IMR-90 (cell line): Measurements from ENCODE around the gene SPRR1B. TPM values are rescaled to one million over a fixed set of nuclear protein-coding genes. Genes with fewer than 3 reads are reported as not detected.

ENCODE experiments used
- ATAC-seq: fragments of 200-7000 bp; cut with Tn5 transposase; 2 replicates; pipeline ENCODE4 v1.9.1; 2020; ENCODE audit warnings: low read depth, mild to moderate bottlenecking, moderate library complexity
- BruUV-seq: library from RNA; stranded (reverse); fragments of 400-500 nt; replicated peaks from 2 replicates; lab custom pipeline; 2021; lab: Mats Ljungman, UMichigan
- CTCF ChIA-PET: fragments of 300-600 bp; formaldehyde crosslinking; extraction: SDS; loops from one replicate; lab custom pipeline; 2021; ENCODE audit warnings: antibody characterized with exemption; lab: Yijun Ruan, JAX
- POLR2A ChIA-PET: fragments of 300-600 bp; sonication (Branson Sonifier 250); formaldehyde crosslinking; loops from one replicate; lab custom pipeline; 2022; ENCODE audit warnings: antibody characterized with exemption; ENCODE audit not compliant: unreplicated experiment; lab: Charles Lee
- DNase-seq: peaks from one replicate; pipeline ENCODE4 v3.0.0; 2013
- H2AFZ ChIP-seq: replicated peaks from 2 replicates; pipeline ENCODE3; 2013; ENCODE audit warnings: low read length, mild to moderate bottlenecking; ENCODE audit not compliant: poor library complexity
- H2AK5ac ChIP-seq: 2 replicates; pipeline ENCODE4 v1.6.1; 2013; ENCODE audit warnings: low read depth, low read length, inconsistent platforms
- H2AK9ac ChIP-seq: replicated peaks from 2 replicates; pipeline ENCODE3; 2013; ENCODE audit warnings: mild to moderate bottlenecking, low read depth, low read length, moderate library complexity; ENCODE audit not compliant: poor library complexity
- H2BK120ac ChIP-seq: 2 replicates; pipeline ENCODE4 v1.6.1; 2013; ENCODE audit warnings: low read depth, low read length, inconsistent platforms
- H2BK15ac ChIP-seq: 3 replicates; pipeline ENCODE4 v1.6.1; 2013; ENCODE audit warnings: low read depth, low read length, inconsistent platforms
- H2BK20ac ChIP-seq: 2 replicates; pipeline ENCODE4 v1.6.1; 2013; ENCODE audit warnings: low read depth, mild to moderate bottlenecking, inconsistent platforms, low read length, moderate library complexity
- H2BK5ac ChIP-seq: 2 replicates; pipeline ENCODE4 v1.6.1; 2013; ENCODE audit warnings: mild to moderate bottlenecking, low read depth, low read length, inconsistent platforms; ENCODE audit not compliant: poor library complexity, severe bottlenecking
- H3K14ac ChIP-seq: replicated peaks from 2 replicates; pipeline ENCODE4 v1.6.1; 2013; ENCODE audit warnings: low read depth, low read length, inconsistent platforms
- H3K18ac ChIP-seq: 2 replicates; pipeline ENCODE4 v1.6.1; 2013; ENCODE audit warnings: low read depth, low read length, control low read depth
- H3K23ac ChIP-seq: 2 replicates; pipeline ENCODE4 v1.6.1; 2013; ENCODE audit warnings: low read depth, low read length, inconsistent platforms
- H3K27ac ChIP-seq: 2 replicates; pipeline ENCODE4 v1.5.1; 2013; ENCODE audit warnings: mild to moderate bottlenecking, control low read depth, low read length; ENCODE audit not compliant: insufficient read depth
- H3K27me3 ChIP-seq: 2 replicates; pipeline ENCODE4 v1.6.1; 2013; ENCODE audit warnings: low read length; ENCODE audit not compliant: control insufficient read depth, insufficient read depth
- H3K36me3 ChIP-seq: 2 replicates; pipeline ENCODE4 v1.6.1; 2013; ENCODE audit warnings: low read length, mixed read lengths; ENCODE audit not compliant: control insufficient read depth, insufficient read depth
- H3K4ac ChIP-seq: 2 replicates; pipeline ENCODE4 v1.6.1; 2013; ENCODE audit warnings: low read depth, low read length, inconsistent platforms
- H3K4me1 ChIP-seq: 2 replicates; pipeline ENCODE4 v1.6.1; 2013; ENCODE audit warnings: low read length, mixed read lengths; ENCODE audit not compliant: control insufficient read depth, insufficient read depth
- H3K4me2 ChIP-seq: 2 replicates; pipeline ENCODE4 v1.6.1; 2013; ENCODE audit warnings: low read depth, mild to moderate bottlenecking, control low read depth, low read length, moderate library complexity
- H3K4me3 ChIP-seq: 2 replicates; pipeline ENCODE4 v1.5.1; 2013; ENCODE audit warnings: low read depth, mild to moderate bottlenecking, control low read depth, low read length, moderate library complexity; ENCODE audit not compliant: insufficient read depth
- H3K56ac ChIP-seq: 2 replicates; pipeline ENCODE4 v1.6.1; 2013; ENCODE audit warnings: low read length, inconsistent platforms; ENCODE audit not compliant: insufficient read depth; ENCODE audit errors: extremely low read depth
- H3K79me1 ChIP-seq, 2 experiments: 2 replicates each; pipeline ENCODE4 v1.6.1; 2013; ENCODE audit warnings: low read length in 2 of 2, inconsistent platforms in 1 of 2, low read depth in 1 of 2
- H3K9ac ChIP-seq: 2 replicates; pipeline ENCODE4 v1.6.1; 2013; ENCODE audit warnings: low read depth, low read length, control low read depth
- H3K9me1 ChIP-seq: 2 replicates; pipeline ENCODE4 v1.6.1; 2013; ENCODE audit warnings: low read length, inconsistent platforms; ENCODE audit not compliant: insufficient read depth
- H3K9me3 ChIP-seq: 2 replicates; pipeline ENCODE4 v1.6.1; 2013; ENCODE audit warnings: low read length; ENCODE audit not compliant: control insufficient read depth, insufficient read depth
- H4K20me1 ChIP-seq: 2 replicates; pipeline ENCODE4 v1.6.1; 2013; ENCODE audit warnings: low read length, inconsistent platforms; ENCODE audit not compliant: insufficient read depth
- H4K5ac ChIP-seq: 2 replicates; pipeline ENCODE4 v1.6.1; 2013; ENCODE audit warnings: mild to moderate bottlenecking, low read depth, low read length, control low read depth
- H4K8ac ChIP-seq, 2 experiments: 2 replicates each; pipeline ENCODE4 v1.6.1; 2013; ENCODE audit warnings: low read depth in 2 of 2, low read length in 2 of 2, control low read depth in 1 of 2, inconsistent platforms in 1 of 2
- H4K91ac ChIP-seq: 2 replicates; pipeline ENCODE4 v1.6.1; 2013; ENCODE audit warnings: low read depth, low read length, inconsistent platforms; ENCODE audit not compliant: insufficient read depth
- BHLHE40 ChIP-seq: fragments of 150-350 bp; IDR thresholded peaks from 2 replicates; pipeline ENCODE4 v1.6.1; 2016; ENCODE audit warnings: mild to moderate bottlenecking, low read depth, low read length
- CEBPB ChIP-seq: IDR thresholded peaks from 2 replicates; pipeline ENCODE4 v1.6.1; 2012; ENCODE audit warnings: low read depth, low read length, improper control_type of control experiment
- CHD1 ChIP-seq: IDR thresholded peaks from 2 replicates; pipeline ENCODE4 v1.6.1; 2012; ENCODE audit warnings: low read depth, low read length, improper control_type of control experiment
- CTCF ChIP-seq: conservative IDR thresholded peaks from 2 replicates; pipeline ENCODE4 v1.5.1; 2012; ENCODE audit warnings: mild to moderate bottlenecking, low read depth, low read length, improper control_type of control experiment
- MAZ ChIP-seq: IDR thresholded peaks from 2 replicates; pipeline ENCODE4 v1.6.1; 2012; ENCODE audit warnings: low read depth, mild to moderate bottlenecking, low read length, improper control_type of control experiment, moderate library complexity, borderline replicate concordance
- NFE2L2 ChIP-seq: fragments of 150-350 bp; IDR thresholded peaks from 2 replicates; pipeline ENCODE4 v1.6.1; 2016; ENCODE audit warnings: low read depth, mild to moderate bottlenecking, low read length
- POLR2A ChIP-seq: IDR thresholded peaks from 2 replicates; pipeline ENCODE4 v1.6.1; 2012; ENCODE audit warnings: mild to moderate bottlenecking, low read depth, low read length
- RAD21 ChIP-seq: IDR thresholded peaks from 2 replicates; pipeline ENCODE4 v1.6.1; 2012; ENCODE audit warnings: low read length, improper control_type of control experiment
- USF2 ChIP-seq: fragments of 150-350 bp; IDR thresholded peaks from 2 replicates; pipeline ENCODE4 v1.6.1; 2017; ENCODE audit warnings: mild to moderate bottlenecking, antibody characterized with exemption, low read length, low read depth
- WGBS, 2 experiments: methylation state at CpG; one replicate each; pipeline versions ENCODE4 v1.1.5 to v1.1.7; 2013; ENCODE audit warnings: missing lambda C conversion rate in 2 of 2; ENCODE audit not compliant: insufficient read length in 1 of 2; ENCODE audit errors: extremely low coverage in 2 of 2; 5-methylcytosine and 5-hydroxymethylcytosine counted together
- dilution Hi-C: fragments of 300-500 bp; cut with HindIII; formaldehyde crosslinking; loops from one replicate; pipeline ENCODE4 v1.14.3; 2018; ENCODE audit warnings: low sequenced_read_pairs; ENCODE audit not compliant: unreplicated experiment
- in situ Hi-C: fragments of 300-500 bp; cut with MboI; formaldehyde crosslinking; loops from 3 replicates; pipeline ENCODE4 v1.14.3; 2019; ENCODE audit warnings: low sequenced_read_pairs, inconsistent platforms, mixed read lengths
- intact Hi-C: fragments of 100-400 bp; cut with micrococcal nuclease; formaldehyde crosslinking; loops from 2 replicates; pipeline ENCODE4 v1.10.0; 2022
- polyA plus RNA-seq, 3 experiments: library from polyadenylated mRNA; depleted of rRNA; stranded (reverse); fragments of >200 nt; gene quantifications; 2 replicates each; pipeline ENCODE4 v1.2.3, GENCODE V29; 2012; ENCODE audit warnings: low replicate concordance in 1 of 3
- total RNA-seq: library from RNA; depleted of rRNA; stranded (reverse); fragments of >200 nt; gene quantifications from 2 replicates; pipeline ENCODE4 v1.2.3, GENCODE V29; 2012

SPRR1B gene
- total and polyA plus RNA-seq, 2 of the 4 experiments (the other 2 are of a cell fraction) = not detected

- no peak overlapping the region for H4K5ac ChIP-seq
- H3K4me3 ChIP-seq = no peak overlapping the region
- no peak overlapping the region for H2BK120ac ChIP-seq
- H3K4me1 ChIP-seq = no peaks in the 10 kb centered on the region
- no TSS peak for BruUV-seq
- H3K56ac ChIP-seq = no peak overlapping the region
- H2BK15ac ChIP-seq = no peak overlapping the region
- H2BK5ac ChIP-seq = no peak overlapping the region
- H3K9ac ChIP-seq = no peak overlapping the region
- no peaks in the 10 kb centered on the region for H3K79me1 ChIP-seq
- TF ChIP-seq CHD1 = no peak
- TF ChIP-seq CEBPB = no peak
- no peak for TF ChIP-seq NFE2L2
- no peak for TF ChIP-seq BHLHE40
- no peak for TF ChIP-seq CTCF
- no peak for TF ChIP-seq USF2
- no peak for TF ChIP-seq POLR2A
- TF ChIP-seq RAD21 = no peak
- TF ChIP-seq MAZ = no peak
- no peak overlapping the region for H3K4me2 ChIP-seq
- no peak for ATAC-seq
- no peak overlapping the region for H3K4ac ChIP-seq
- intact Hi-C loops (no loop called here), in situ Hi-C loops (no loop called here), dilution Hi-C loops (no loop called here)
- no peaks in the 10 kb centered on the region for H3K27me3 ChIP-seq
- H4K91ac ChIP-seq = no peak overlapping the region
- no peak overlapping the region for H2BK20ac ChIP-seq
- no peaks in the 10 kb centered on the region for H3K36me3 ChIP-seq
- WGBS, 2 experiments = no CpG with 5 or more reads among the region's 6 CpGs
- no peak overlapping the region for H4K8ac ChIP-seq
- no peak for DNase-seq
- H2AK9ac ChIP-seq = no peak overlapping the region
- no peak overlapping the region for H3K23ac ChIP-seq
- no peak overlapping the region for H3K18ac ChIP-seq
- H2AK5ac ChIP-seq = no peak overlapping the region
- H2AFZ ChIP-seq = no peak overlapping the region
- H3K27ac ChIP-seq = no peak overlapping the region
- ChIA-PET POLR2A (no interaction called here), CTCF (no interaction called here)
- no peaks in the 10 kb centered on the region for H4K20me1 ChIP-seq
- H3K9me3 ChIP-seq = no peaks in the 10 kb centered on the region
- H3K9me1 ChIP-seq = no peaks in the 10 kb centered on the region
- H3K14ac ChIP-seq = no peak overlapping the region
Observed at GRCh38 chr1:152993186-152993585, 37.8 kb upstream of the SPRR1B start.
